H9 (cell line): ENCODE results near the gene SDK1. TPM values are rescaled to one million over a fixed set of nuclear protein-coding genes. Genes with fewer than 3 reads are reported as not detected.

Experiments used
- DNase-seq: peaks from one replicate; pipeline ENCODE4 v3.0.0-alpha.2; 2017
- H2AFZ ChIP-seq: one replicate; pipeline ENCODE4 v1.6.1; 2013; ENCODE audit warnings: mild to moderate bottlenecking, low read length, control low read depth, moderate library complexity
- H2AK5ac ChIP-seq: 2 replicates; pipeline ENCODE4 v1.6.1; 2013; ENCODE audit warnings: low read length, control low read depth, mixed read lengths; ENCODE audit not compliant: insufficient read length
- H2BK120ac ChIP-seq: one replicate; pipeline ENCODE4 v1.6.1; 2013; ENCODE audit warnings: low read depth, mild to moderate bottlenecking, low read length, control low read depth, inconsistent platforms; ENCODE audit not compliant: poor library complexity, severe bottlenecking
- H2BK12ac ChIP-seq: 2 replicates; pipeline ENCODE4 v1.6.1; 2013; ENCODE audit warnings: low read length, control low read depth, mixed read lengths, low read depth; ENCODE audit not compliant: insufficient read length
- H2BK15ac ChIP-seq: 2 replicates; pipeline ENCODE4 v1.6.1; 2013; ENCODE audit warnings: low read depth, low read length, control low read depth
- H2BK20ac ChIP-seq: one replicate; pipeline ENCODE4 v1.6.1; 2013; ENCODE audit warnings: low read depth, mild to moderate bottlenecking, low read length, control low read depth, inconsistent platforms; ENCODE audit not compliant: poor library complexity, severe bottlenecking
- H2BK5ac ChIP-seq: 2 replicates; pipeline ENCODE4 v1.6.1; 2013; ENCODE audit warnings: low read length, control low read depth, mixed read lengths; ENCODE audit not compliant: insufficient read length
- H3K14ac ChIP-seq: 2 replicates; pipeline ENCODE4 v1.6.1; 2013; ENCODE audit warnings: low read length, control low read depth; ENCODE audit not compliant: insufficient read depth
- H3K18ac ChIP-seq: 2 replicates; pipeline ENCODE4 v1.6.1; 2013; ENCODE audit warnings: low read depth, mild to moderate bottlenecking, mixed read lengths, low read length, control low read depth; ENCODE audit not compliant: insufficient read length
- H3K23ac ChIP-seq: 2 replicates; pipeline ENCODE4 v1.6.1; 2013; ENCODE audit warnings: low read length, control low read depth, mixed read lengths, low read depth; ENCODE audit not compliant: insufficient read length
- H3K23me2 ChIP-seq: 2 replicates; pipeline ENCODE4 v1.6.1; 2013; ENCODE audit warnings: low read depth, mild to moderate bottlenecking, mixed read lengths, low read length, control low read depth; ENCODE audit not compliant: insufficient read length, poor library complexity, severe bottlenecking
- H3K27ac ChIP-seq: 2 replicates; pipeline ENCODE4 v1.5.1; 2013; ENCODE audit warnings: low read length, control low read depth, mixed read lengths, low read depth; ENCODE audit not compliant: insufficient read length
- H3K27me3 ChIP-seq: 2 replicates; pipeline ENCODE4 v1.6.1; 2013; ENCODE audit warnings: low read length, control low read depth, inconsistent platforms; ENCODE audit not compliant: insufficient read depth
- H3K4ac ChIP-seq: 2 replicates; pipeline ENCODE4 v1.6.1; 2013; ENCODE audit warnings: low read depth, mild to moderate bottlenecking, control low read depth, inconsistent platforms, low read length, moderate library complexity
- H3K4me1 ChIP-seq: 2 replicates; pipeline ENCODE4 v1.6.1; 2013; ENCODE audit warnings: low read length, control low read depth, inconsistent platforms; ENCODE audit not compliant: insufficient read depth
- H3K4me2 ChIP-seq: 2 replicates; pipeline ENCODE4 v1.6.1; 2013; ENCODE audit warnings: low read length, control low read depth, mixed read lengths; ENCODE audit not compliant: insufficient read length, insufficient read depth
- H3K56ac ChIP-seq: 2 replicates; pipeline ENCODE4 v1.6.1; 2013; ENCODE audit warnings: low read depth, mild to moderate bottlenecking, mixed read lengths, low read length, control low read depth; ENCODE audit not compliant: insufficient read length
- H3K79me1 ChIP-seq: 2 replicates; pipeline ENCODE4 v1.6.1; 2013; ENCODE audit warnings: low read depth, mild to moderate bottlenecking, moderate library complexity, low read length, control low read depth, inconsistent platforms; ENCODE audit not compliant: insufficient read depth, poor library complexity, severe bottlenecking
- H3K79me2 ChIP-seq: 2 replicates; pipeline ENCODE4 v1.6.1; 2013; ENCODE audit warnings: low read length, control low read depth, inconsistent platforms; ENCODE audit not compliant: insufficient read depth
- H3K9ac ChIP-seq: 2 replicates; pipeline ENCODE4 v1.6.1; 2013; ENCODE audit warnings: low read length, control low read depth, mixed read lengths; ENCODE audit not compliant: insufficient read length; ENCODE audit errors: extremely low read depth
- H3K9me3 ChIP-seq: one replicate; pipeline ENCODE4 v1.6.1; 2013; ENCODE audit warnings: low read depth, low read length, inconsistent platforms; ENCODE audit not compliant: control insufficient read depth
- H3T11ph ChIP-seq: one replicate; pipeline ENCODE4 v1.6.1; 2013; ENCODE audit warnings: mild to moderate bottlenecking, low read length, control low read depth, inconsistent platforms
- H4K20me1 ChIP-seq: one replicate; pipeline ENCODE4 v1.6.1; 2013; ENCODE audit not compliant: control insufficient read depth, insufficient read length, insufficient read depth
- H4K5ac ChIP-seq: 2 replicates; pipeline ENCODE4 v1.6.1; 2013; ENCODE audit warnings: low read depth, mild to moderate bottlenecking, mixed read lengths, low read length, control low read depth; ENCODE audit not compliant: insufficient read length
- H4K8ac ChIP-seq: replicated peaks from 2 replicates; pipeline ENCODE4 v1.6.1; 2013; ENCODE audit warnings: low read length, control low read depth, mixed read lengths, low read depth; ENCODE audit not compliant: insufficient read length
- H4K91ac ChIP-seq: 2 replicates; pipeline ENCODE4 v1.6.1; 2013; ENCODE audit warnings: low read depth, mild to moderate bottlenecking, moderate library complexity, mixed read lengths, low read length, control low read depth; ENCODE audit not compliant: insufficient read length
- H3K27ac Mint-ChIP-seq, 3 experiments: 2 replicates in 2 of 3; 3 replicates in 1 of 3; pipeline ENCODE4 v1.8.0; 2020 to 2021; ENCODE audit warnings: mixed read lengths in 3 of 3, mild to moderate bottlenecking in 1 of 3, moderate library complexity in 1 of 3
- H3K27me3 Mint-ChIP-seq: 2 replicates; pipeline ENCODE4 v1.8.0; 2021; ENCODE audit warnings: low read depth, mild to moderate bottlenecking, moderate library complexity, mixed read lengths
- H3K36me3 Mint-ChIP-seq, 3 experiments: 2 replicates in 2 of 3; 3 replicates in 1 of 3; pipeline ENCODE4 v1.8.0; 2020 to 2021; ENCODE audit warnings: low read depth in 3 of 3, mixed read lengths in 3 of 3; ENCODE audit not compliant: insufficient read depth in 1 of 3
- H3K4me1 Mint-ChIP-seq, 2 experiments: 2 replicates each; pipeline ENCODE4 v1.8.0; 2020; ENCODE audit warnings: mixed read lengths in 2 of 2
- H3K4me3 Mint-ChIP-seq, 2 experiments: 2 replicates in 1 of 2; 3 replicates in 1 of 2; pipeline ENCODE4 v1.8.0; 2020 to 2021; ENCODE audit warnings: mild to moderate bottlenecking in 2 of 2, mixed read lengths in 2 of 2, moderate library complexity in 1 of 2
- H3K9me3 Mint-ChIP-seq, 2 experiments: 2 replicates in 1 of 2; 3 replicates in 1 of 2; pipeline ENCODE4 v1.8.0; 2020; ENCODE audit warnings: mild to moderate bottlenecking in 2 of 2, mixed read lengths in 2 of 2, moderate library complexity in 1 of 2
- WGBS: extraction: QIAGEN DNeasy Blood & Tissue Kit; methylation state at CpG from one replicate; pipeline ENCODE4 v1.1.7; 2013; ENCODE audit warnings: missing lambda C conversion rate, low lambda C conversion rate, mixed read lengths; ENCODE audit not compliant: insufficient read length; ENCODE audit errors: extremely low coverage; 5-methylcytosine and 5-hydroxymethylcytosine counted together
- total RNA-seq: library from RNA; stranded (reverse); gene quantifications from 2 replicates; pipeline ENCODE4 v1.2.1, GENCODE V29; 2021
- TF ChIP-seq, protein P1 (sequence below): fragments of 200-600 bp; sonication (generic); conservative IDR thresholded peaks from 3 replicates; pipeline ENCODE4 v1.8.0; 2021; ENCODE audit warnings: antibody characterized with exemption, mild to moderate bottlenecking

The SDK1 gene
- total RNA-seq, 1 experiment from 2014 or later: 8.7 TPM

DNA sequence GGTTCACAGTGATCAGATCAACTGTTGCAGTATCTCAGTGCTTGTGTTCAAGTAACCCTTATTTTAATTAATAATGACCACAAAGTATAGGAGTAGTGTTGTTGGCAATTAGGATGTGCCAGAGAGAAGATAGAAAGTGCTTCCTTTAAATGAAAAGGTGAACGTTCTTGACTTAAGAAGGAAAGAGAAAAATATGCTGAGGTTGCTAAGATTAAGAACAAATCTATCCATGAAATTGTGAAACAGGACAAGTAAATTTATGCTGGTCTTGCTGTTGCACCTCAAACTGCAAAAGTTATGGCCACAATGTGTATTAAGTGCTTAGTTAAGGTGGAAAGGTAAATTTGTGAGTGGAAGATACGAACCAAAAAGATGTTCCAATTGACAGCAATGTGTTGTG, 139.5 kb downstream of the SDK1 start:
- H3K23me2 ChIP-seq: no peaks in the 10 kb centered on the region
- H4K8ac ChIP-seq: no peak overlapping the region
- no peak overlapping the region for H4K91ac ChIP-seq
- H4K5ac ChIP-seq: no peak overlapping the region
- Mint-ChIP-seq H3K4me1 (peaks cover 4 to 9% of the 10 kb centered on the region in 2 experiments; a peak in 3 of 4 replicates), H3K9me3 (peaks cover 0 to under 1% of the 10 kb centered on the region in 2 experiments; a peak in 1 of 5 replicates), H3K36me3 (peaks cover 0 to under 1% (median 0%) of the 10 kb centered on the region in 3 experiments; a peak in 2 of 7 replicates), H3K27ac (no peak overlapping the region), H3K27me3 (no peaks in the 10 kb centered on the region), H3K4me3 (no peak overlapping the region)
- H2AK5ac ChIP-seq: no peak overlapping the region
- H3K56ac ChIP-seq: no peak overlapping the region
- H3K27me3 ChIP-seq: no peaks in the 10 kb centered on the region
- no peak overlapping the region for H3K14ac ChIP-seq
- no peak overlapping the region for H2BK120ac ChIP-seq
- TF ChIP-seq, protein P1, sequence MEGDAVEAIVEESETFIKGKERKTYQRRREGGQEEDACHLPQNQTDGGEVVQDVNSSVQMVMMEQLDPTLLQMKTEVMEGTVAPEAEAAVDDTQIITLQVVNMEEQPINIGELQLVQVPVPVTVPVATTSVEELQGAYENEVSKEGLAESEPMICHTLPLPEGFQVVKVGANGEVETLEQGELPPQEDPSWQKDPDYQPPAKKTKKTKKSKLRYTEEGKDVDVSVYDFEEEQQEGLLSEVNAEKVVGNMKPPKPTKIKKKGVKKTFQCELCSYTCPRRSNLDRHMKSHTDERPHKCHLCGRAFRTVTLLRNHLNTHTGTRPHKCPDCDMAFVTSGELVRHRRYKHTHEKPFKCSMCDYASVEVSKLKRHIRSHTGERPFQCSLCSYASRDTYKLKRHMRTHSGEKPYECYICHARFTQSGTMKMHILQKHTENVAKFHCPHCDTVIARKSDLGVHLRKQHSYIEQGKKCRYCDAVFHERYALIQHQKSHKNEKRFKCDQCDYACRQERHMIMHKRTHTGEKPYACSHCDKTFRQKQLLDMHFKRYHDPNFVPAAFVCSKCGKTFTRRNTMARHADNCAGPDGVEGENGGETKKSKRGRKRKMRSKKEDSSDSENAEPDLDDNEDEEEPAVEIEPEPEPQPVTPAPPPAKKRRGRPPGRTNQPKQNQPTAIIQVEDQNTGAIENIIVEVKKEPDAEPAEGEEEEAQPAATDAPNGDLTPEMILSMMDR: no peak
- no peak overlapping the region for H2AFZ ChIP-seq
- no peak for DNase-seq
- no peaks in the 10 kb centered on the region for H3K79me2 ChIP-seq
- H2BK15ac ChIP-seq: no peak overlapping the region
- H3K4me1 ChIP-seq: no peaks in the 10 kb centered on the region
- H3K9ac ChIP-seq: no peak overlapping the region
- no peak overlapping the region for H3T11ph ChIP-seq
- no peaks in the 10 kb centered on the region for H4K20me1 ChIP-seq
- no peak overlapping the region for H3K27ac ChIP-seq
- no peak overlapping the region for H3K23ac ChIP-seq
- H3K4me2 ChIP-seq: no peak overlapping the region
- H3K9me3 ChIP-seq: no peaks in the 10 kb centered on the region
- H3K18ac ChIP-seq: no peak overlapping the region
- H2BK20ac ChIP-seq: no peak overlapping the region
- H3K4ac ChIP-seq: no peak overlapping the region
- H2BK5ac ChIP-seq: no peak overlapping the region
- WGBS: no CpG with 5 or more reads among the region's 2 CpGs
- H3K79me1 ChIP-seq: no peaks in the 10 kb centered on the region
- no peak overlapping the region for H2BK12ac ChIP-seq
